Neutrophil (primary cell): ENCODE data around the gene DSCAM.
"Not testable (repeated sequence)": the region's sequence is repeated elsewhere in the genome, so short reads cannot be mapped to it uniquely, and the experiment has no call there.

Experiments
- H3K27ac ChIP-seq: fragments of 200-600 bp; sonication (generic); 2 replicates; pipeline ENCODE4 v1.5.1; 2016; ENCODE audit warnings: mild to moderate bottlenecking, moderate library complexity
- H3K27me3 ChIP-seq: fragments of 200-600 bp; sonication (generic); 2 replicates; pipeline ENCODE4 v1.6.0; 2016; ENCODE audit warnings: mild to moderate bottlenecking
- H3K36me3 ChIP-seq: fragments of 200-600 bp; sonication (generic); 2 replicates; pipeline ENCODE4 v1.5.1; 2017
- H3K4me1 ChIP-seq, 2 experiments: fragments of 200-600 bp in 1 of 2; sonication (generic) in 1 of 2; 1 replicate in 1 of 2; 2 replicates in 1 of 2; pipeline versions ENCODE4 v1.5.1 to v1.6.1; 2013 to 2016; ENCODE audit warnings: low read depth in 1 of 2, low read length in 1 of 2, mild to moderate bottlenecking in 1 of 2, moderate library complexity in 1 of 2; ENCODE audit not compliant: control insufficient read depth in 1 of 2, insufficient read depth in 1 of 2
- H3K4me3 ChIP-seq, 2 experiments: fragments of 200-600 bp in 1 of 2; sonication (generic) in 1 of 2; 1 replicate in 1 of 2; 2 replicates in 1 of 2; pipeline ENCODE4 v1.5.1; 2013 to 2016; ENCODE audit warnings: low read depth in 1 of 2, low read length in 1 of 2, mild to moderate bottlenecking in 1 of 2, moderate library complexity in 1 of 2
- H3K9me3 ChIP-seq: fragments of 200-600 bp; sonication (generic); 2 replicates; pipeline ENCODE4 v1.5.1; 2016
- TF ChIP-seq, protein P1 (sequence below): fragments of 200-600 bp; sonication (generic); IDR thresholded peaks from 2 replicates; pipeline ENCODE4 v1.5.1; 2016; ENCODE audit warnings: antibody characterized with exemption

The DSCAM gene

DNA sequence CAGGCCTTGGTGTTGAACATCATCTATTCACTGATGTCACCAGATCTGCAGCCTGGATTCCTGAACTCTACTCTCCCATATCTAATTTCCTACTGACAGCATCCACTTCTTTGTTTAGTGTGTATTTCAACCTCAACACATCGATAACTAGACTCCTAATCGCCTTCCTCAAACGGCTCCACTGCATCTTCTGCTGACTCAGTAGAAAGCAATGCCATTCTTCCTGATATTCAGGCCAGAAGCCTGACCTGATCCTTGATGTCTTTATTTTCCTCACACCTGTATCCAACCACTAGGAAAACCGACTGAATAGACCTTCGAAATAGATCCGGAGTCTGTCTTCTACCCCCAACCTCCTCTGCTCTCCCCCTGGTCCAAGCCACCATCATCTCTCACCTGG, 512.8 kb downstream of the DSCAM start:
- no peak overlapping the region for H3K4me3 ChIP-seq
- H3K27ac ChIP-seq, result no peak overlapping the region
- no peaks in the 10 kb centered on the region for H3K4me1 ChIP-seq
- no peaks in the 10 kb centered on the region for H3K27me3 ChIP-seq
- TF ChIP-seq, protein P1, sequence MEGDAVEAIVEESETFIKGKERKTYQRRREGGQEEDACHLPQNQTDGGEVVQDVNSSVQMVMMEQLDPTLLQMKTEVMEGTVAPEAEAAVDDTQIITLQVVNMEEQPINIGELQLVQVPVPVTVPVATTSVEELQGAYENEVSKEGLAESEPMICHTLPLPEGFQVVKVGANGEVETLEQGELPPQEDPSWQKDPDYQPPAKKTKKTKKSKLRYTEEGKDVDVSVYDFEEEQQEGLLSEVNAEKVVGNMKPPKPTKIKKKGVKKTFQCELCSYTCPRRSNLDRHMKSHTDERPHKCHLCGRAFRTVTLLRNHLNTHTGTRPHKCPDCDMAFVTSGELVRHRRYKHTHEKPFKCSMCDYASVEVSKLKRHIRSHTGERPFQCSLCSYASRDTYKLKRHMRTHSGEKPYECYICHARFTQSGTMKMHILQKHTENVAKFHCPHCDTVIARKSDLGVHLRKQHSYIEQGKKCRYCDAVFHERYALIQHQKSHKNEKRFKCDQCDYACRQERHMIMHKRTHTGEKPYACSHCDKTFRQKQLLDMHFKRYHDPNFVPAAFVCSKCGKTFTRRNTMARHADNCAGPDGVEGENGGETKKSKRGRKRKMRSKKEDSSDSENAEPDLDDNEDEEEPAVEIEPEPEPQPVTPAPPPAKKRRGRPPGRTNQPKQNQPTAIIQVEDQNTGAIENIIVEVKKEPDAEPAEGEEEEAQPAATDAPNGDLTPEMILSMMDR, result no peak
- no peaks in the 10 kb centered on the region for H3K9me3 ChIP-seq
- no peaks in the 10 kb centered on the region for H3K36me3 ChIP-seq

DNA sequence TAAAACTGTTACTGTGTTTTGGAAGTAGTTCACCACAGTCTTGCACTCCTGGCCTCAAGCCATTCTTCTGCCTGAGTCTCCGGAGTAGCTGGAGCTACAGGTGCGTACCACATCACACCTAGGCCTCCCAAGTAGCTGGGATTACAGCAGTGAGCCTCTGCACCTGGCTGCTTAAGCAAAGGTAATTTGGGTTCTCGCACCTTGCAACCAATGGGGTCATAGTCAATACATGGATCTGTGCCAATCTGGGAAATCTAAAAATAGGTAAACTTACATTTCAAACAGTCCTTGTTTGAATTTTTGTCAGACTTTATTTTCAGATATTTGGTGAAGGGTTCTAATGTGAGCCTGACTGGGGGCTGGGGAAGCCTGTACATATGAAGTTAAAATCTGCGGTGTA, 513.2 kb downstream of the DSCAM start:
- no peak overlapping the region for H3K4me3 ChIP-seq

DNA sequence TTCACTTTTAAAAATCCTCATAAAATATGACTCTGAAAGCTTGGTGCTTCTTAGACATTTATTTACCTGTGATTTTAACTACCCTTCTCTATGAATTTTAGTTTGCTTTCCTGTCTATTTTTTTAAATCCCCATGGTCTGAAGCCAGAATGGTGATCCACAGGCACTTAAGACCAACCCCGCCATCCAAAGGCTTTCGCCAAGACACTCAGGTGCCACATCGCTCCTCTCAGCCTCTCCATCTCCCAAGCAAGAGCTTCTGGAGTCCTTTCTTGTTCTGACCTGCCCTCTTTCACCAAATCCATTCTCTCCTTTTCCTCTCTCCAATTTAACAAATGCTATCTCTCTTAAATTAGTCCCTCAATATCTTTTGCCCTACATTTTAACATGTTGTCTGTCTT, 515.2 kb downstream of the DSCAM start:
- H3K27me3 ChIP-seq, result no peaks in the 10 kb centered on the region
- no peaks in the 10 kb centered on the region for H3K36me3 ChIP-seq
- H3K4me1 ChIP-seq, result no peaks in the 10 kb centered on the region
- TF ChIP-seq, protein P1, result no peak
- no peaks in the 10 kb centered on the region for H3K9me3 ChIP-seq
- no peak overlapping the region for H3K27ac ChIP-seq
- no peak overlapping the region for H3K4me3 ChIP-seq

More for the DNA sequence above, 513.2 kb downstream of the DSCAM start:
- Histone ChIP-seq H3K27me3 (no peaks in the 10 kb centered on the region), H3K36me3 (no peaks in the 10 kb centered on the region), H3K4me1 (no peaks in the 10 kb centered on the region), H3K9me3 (no peaks in the 10 kb centered on the region), H3K27ac (no peak overlapping the region)
- TF ChIP-seq, protein P1, result no peak

DNA sequence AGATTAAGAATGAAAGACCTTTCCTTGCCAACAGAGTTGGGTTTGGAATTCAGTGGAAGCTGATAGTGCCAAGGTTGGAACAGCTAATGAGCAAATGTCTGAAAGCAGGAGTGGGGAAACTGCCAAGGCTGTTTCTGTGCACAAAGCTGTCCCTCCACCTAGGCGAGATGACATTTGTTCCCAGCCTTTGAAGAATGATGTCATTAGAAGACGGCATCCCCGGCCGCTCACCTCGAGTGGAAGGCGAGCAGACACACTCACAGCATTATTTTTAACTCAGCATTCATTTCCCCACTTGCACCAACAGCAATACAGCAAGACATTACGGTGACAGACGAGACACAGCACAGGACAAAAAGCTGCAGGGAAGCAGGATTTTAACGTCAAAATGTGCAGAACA, 515.8 kb downstream of the DSCAM start:
- Histone ChIP-seq H3K4me1 (no peaks in the 10 kb centered on the region), H3K36me3 (no peaks in the 10 kb centered on the region), H3K27ac (no peak overlapping the region), H3K9me3 (no peaks in the 10 kb centered on the region), H3K4me3 (no peak overlapping the region), H3K27me3 (no peaks in the 10 kb centered on the region)
- TF ChIP-seq, protein P1, result no peak

DNA sequence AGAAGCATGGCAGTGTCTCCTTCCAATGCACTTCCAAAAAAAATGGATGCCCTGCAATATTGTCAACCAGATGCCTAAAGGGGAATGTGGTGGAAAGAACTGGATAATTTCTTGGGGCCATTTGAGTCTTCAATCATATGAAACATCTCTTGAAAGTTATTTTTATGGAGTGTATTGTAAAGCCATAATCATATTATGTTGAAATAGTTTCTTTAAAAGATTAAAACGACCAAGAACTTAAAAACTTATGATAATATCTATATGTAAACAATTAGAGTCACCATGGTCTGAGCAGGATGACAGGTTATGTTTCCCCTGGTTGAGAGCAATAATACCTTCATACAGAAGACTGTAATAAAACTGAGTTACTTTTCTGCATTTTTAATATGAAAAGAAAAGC, 522.6 kb downstream of the DSCAM start:
- H3K9me3 ChIP-seq, result no peaks in the 10 kb centered on the region
- no peak overlapping the region for H3K4me3 ChIP-seq
- TF ChIP-seq, protein P1, result no peak
- H3K36me3 ChIP-seq, result no peaks in the 10 kb centered on the region
- no peak overlapping the region for H3K27ac ChIP-seq
- no peaks in the 10 kb centered on the region for H3K4me1 ChIP-seq
- no peaks in the 10 kb centered on the region for H3K27me3 ChIP-seq

DNA sequence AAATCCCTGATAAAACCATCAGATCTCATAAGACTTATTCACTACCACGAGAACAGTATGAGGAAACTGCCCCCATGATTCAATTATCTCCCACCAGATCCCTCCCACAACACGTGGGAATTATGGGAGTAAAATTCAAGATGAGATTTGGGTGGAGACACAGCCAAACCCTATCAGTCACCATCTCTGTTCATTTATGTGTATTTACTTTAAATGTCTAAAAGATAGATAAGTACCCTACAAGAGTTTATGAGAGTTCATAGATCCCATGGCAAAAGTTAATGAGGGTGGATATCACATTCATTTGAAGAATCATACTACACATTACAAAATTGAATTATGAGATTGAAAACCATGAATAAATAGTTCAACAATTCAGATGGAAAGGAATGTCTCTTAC, 526.2 kb downstream of the DSCAM start:
- H3K27ac ChIP-seq, H3K4me1 ChIP-seq, H3K27me3 ChIP-seq, H3K9me3 ChIP-seq, H3K36me3 ChIP-seq, H3K4me3 ChIP-seq: not testable (repeated sequence)
